Hair follicle dermal papilla cell (primary cell): ENCODE results near the gene CHRNA5. TPM values are rescaled to one million over a fixed set of nuclear protein-coding genes. Genes with fewer than 3 reads are reported as not detected.

ENCODE experiments used
- small RNA-seq: library from RNA; depleted of rRNA; stranded (forward); fragments of <200 nt; gene quantifications from one replicate; pipeline ENCODE3, GENCODE V24; 2012
- total RNA-seq: library from RNA; depleted of rRNA; stranded (reverse); fragments of >200 nt; gene quantifications from 2 replicates; pipeline ENCODE4 v1.2.3, GENCODE V29; 2012

The CHRNA5 gene
- 0.36 and 1.3 TPM in 2 replicates for total RNA-seq

GRCh38 chr15:78565097-78565950, at the start of gene CHRNA5:
Gene CHRNA5 (plus strand): TSS chr15:78565520. CDS start chr15:78565720, 200 bp downstream.

GRCh38 chr15:78540141-78540870, 25.0 kb upstream of the CHRNA5 start, which contains the start of gene PSMA4:
Gene PSMA4 (plus strand): TSS chr15:78540444. CDS start chr15:78541928, 1,484 bp downstream.

DNA sequence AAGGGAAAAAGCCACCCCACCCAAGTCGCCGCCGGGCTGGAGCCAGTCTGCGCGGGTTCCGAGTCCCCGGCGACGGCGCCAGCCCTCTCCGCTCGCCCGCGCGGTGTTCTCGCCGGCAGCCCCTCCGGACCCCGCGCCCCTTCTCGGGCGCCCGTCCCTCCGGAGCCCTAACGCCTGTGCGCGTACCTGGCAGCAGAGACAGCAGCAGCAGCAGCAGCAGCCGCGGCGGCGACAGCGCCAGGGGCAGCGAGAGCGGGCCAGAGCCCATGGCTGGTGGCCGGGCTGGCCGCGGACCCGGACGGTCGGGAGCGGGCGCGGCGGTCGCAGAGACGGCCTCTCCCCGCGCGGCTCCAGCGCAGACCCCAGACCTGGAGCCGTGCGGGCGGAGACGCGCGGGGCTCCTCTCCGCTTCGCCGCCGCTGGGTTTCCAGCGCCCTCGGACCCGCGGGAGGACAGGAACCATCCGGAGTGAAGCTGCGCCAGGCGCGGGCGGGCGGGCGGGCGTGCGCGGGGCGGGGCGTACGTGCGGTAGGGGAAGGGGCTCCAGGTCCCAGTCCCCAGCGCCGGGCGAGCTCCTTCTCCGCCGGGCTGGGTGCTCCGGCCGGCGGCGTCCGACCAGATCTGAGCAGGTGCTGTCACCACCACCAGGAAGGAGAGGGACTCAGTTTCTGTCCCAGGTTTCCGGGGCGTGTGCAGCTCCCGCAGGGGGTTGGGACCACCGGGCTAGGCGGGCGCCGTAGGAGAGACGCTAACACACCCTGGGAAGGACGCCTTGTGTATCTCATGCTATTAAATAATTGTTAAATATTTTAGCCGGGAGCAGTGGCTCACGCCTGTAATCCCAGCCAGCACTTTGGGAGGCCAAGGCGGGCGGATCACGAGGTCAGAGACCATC, 55.5 kb downstream of the CHRNA5 start, which contains the start of gene CHRNA3:
Gene CHRNA3 (minus strand): TSS at position 470 of the 895 bp plus-strand sequence. CDS start 202 bp downstream, at position 268.

GRCh38 chr15:78641102-78641748, 75.9 kb downstream of the CHRNA5 start, which contains the start of gene CHRNB4:
Gene CHRNB4 (minus strand): TSS chr15:78641210. CDS start chr15:78641133, 77 bp downstream.

Small RNAs within 50 kb of the gene (small RNA-seq; reads per million reads assigned to genes)
- not detected for gene AC067863.2

Other genes with a start within 250 kb of the CHRNA5 start
- 0.32 and 0.49 TPM in 2 replicates for gene CRABP1, start 225.2 kb upstream of the CHRNA5 start, total RNA-seq
- 25.6 and 32.9 TPM in 2 replicates for gene IREB2, start 127.3 kb upstream of the CHRNA5 start, total RNA-seq
- 1.9 and 3.1 TPM in 2 replicates for gene HYKK, start 57.9 kb upstream of the CHRNA5 start, total RNA-seq
- 135 and 159 TPM in 2 replicates for gene PSMA4, start 25.1 kb upstream of the CHRNA5 start, total RNA-seq
- not detected in 2 replicates for gene CHRNA3, start 55.5 kb downstream of the CHRNA5 start, total RNA-seq
- gene CHRNB4, start 75.7 kb downstream of the CHRNA5 start, total RNA-seq = not detected in 2 replicates
- gene ADAMTS7, start 245.9 kb downstream of the CHRNA5 start, total RNA-seq = 11.7 and 13.6 TPM in 2 replicates